IPS-NIHi7 (cell line): ENCODE measurements around the gene CASQ2.

Experiments used
- DNase-seq: peaks from one replicate; pipeline ENCODE4 v3.0.0; 2012; ENCODE audit warnings: mixed read lengths; ENCODE audit errors: extremely low spot score

CASQ2 gene

GRCh38 chr1:115768549-115768948, at the start of gene CASQ2:
CASQ2 (minus strand) TSS chr1:115768714; CDS start chr1:115768541, 173 bp downstream.
- no peak for DNase-seq

- no peak for DNase-seq
Observed at GRCh38 chr1:115815694-115816093, 47.2 kb upstream of the CASQ2 start.

- no peak for DNase-seq
Observed at GRCh38 chr1:115814685-115815398, 46.3 kb upstream of the CASQ2 start.

- no peak for DNase-seq
Observed at GRCh38 chr1:115813727-115814126, 45.2 kb upstream of the CASQ2 start.

- no peak for DNase-seq
Observed at GRCh38 chr1:115811140-115811828, 42.8 kb upstream of the CASQ2 start.

- no peak for DNase-seq
Observed at GRCh38 chr1:115810609-115811008, 42.1 kb upstream of the CASQ2 start.

GRCh38 chr1:115809847-115810246, 41.3 kb upstream of the CASQ2 start:
- no peak for DNase-seq

- no peak for DNase-seq
Observed at GRCh38 chr1:115809076-115809475, 40.6 kb upstream of the CASQ2 start.

GRCh38 chr1:115807723-115808122, 39.2 kb upstream of the CASQ2 start:
- DNase-seq = peak; percentile 80

- no peak for DNase-seq
Observed at GRCh38 chr1:115805597-115805996, 37.1 kb upstream of the CASQ2 start.

GRCh38 chr1:115802416-115802815, 33.9 kb upstream of the CASQ2 start:
- DNase-seq = no peak

- DNase-seq = no peak
Observed at GRCh38 chr1:115797486-115797885, 29.0 kb upstream of the CASQ2 start.

GRCh38 chr1:115796897-115797296, 28.4 kb upstream of the CASQ2 start:
- DNase-seq = no peak

- no peak for DNase-seq
Observed at GRCh38 chr1:115796036-115796435, 27.5 kb upstream of the CASQ2 start.

- DNase-seq = no peak
Observed at GRCh38 chr1:115794976-115795639, 26.6 kb upstream of the CASQ2 start.

- no peak for DNase-seq
Observed at GRCh38 chr1:115793162-115793561, 24.6 kb upstream of the CASQ2 start.

GRCh38 chr1:115791816-115792215, 23.3 kb upstream of the CASQ2 start:
- no peak for DNase-seq

- no peak for DNase-seq
Observed at GRCh38 chr1:115790846-115791245, 22.3 kb upstream of the CASQ2 start.

GRCh38 chr1:115790356-115790755, 21.8 kb upstream of the CASQ2 start:
- DNase-seq = no peak

- DNase-seq = no peak
Observed at GRCh38 chr1:115783311-115783710, 14.8 kb upstream of the CASQ2 start.

GRCh38 chr1:115782571-115783281, 14.2 kb upstream of the CASQ2 start:
- peak; percentile 60 for DNase-seq

- no peak for DNase-seq
Observed at GRCh38 chr1:115781851-115782250, 13.3 kb upstream of the CASQ2 start.
